H1 (cell line): Measurements from ENCODE around the gene ANAPC2. TPM values are rescaled to one million over a fixed set of nuclear protein-coding genes. Genes with fewer than 3 reads are reported as not detected.
A peak's percentile ranks its signal among the peaks of the same experiment; 100 is the strongest.

Experiments
- CTCF ChIA-PET: fragments of 300-600 bp; sonication (Branson Sonifier 250); formaldehyde crosslinking; loops from one replicate; lab custom pipeline; 2021; ENCODE audit not compliant: partially characterized antibody; lab: Charles Lee
- POLR2A ChIA-PET: fragments of 300-600 bp; sonication (Branson Sonifier 250); formaldehyde crosslinking; loops from one replicate; lab custom pipeline; 2021; ENCODE audit warnings: inconsistent platforms; ENCODE audit not compliant: partially characterized antibody; lab: Charles Lee
- DNase-seq, 2 experiments: peaks; one replicate each; pipeline versions ENCODE4 v3.0.0 to v3.0.0-alpha.2; 2010 to 2022; ENCODE audit warnings: low spot score in 2 of 2, low read depth in 1 of 2, mixed read lengths in 1 of 2
- FAIRE-seq: peaks from 2 replicates; lab custom pipeline; 2011; peaks lifted over from hg19 to GRCh38; lab: Jason Lieb, UNC
- H2AFZ ChIP-seq: 2 replicates; pipeline ENCODE4 v1.8.1; 2012; ENCODE audit warnings: low read length, inconsistent platforms
- H2AK5ac ChIP-seq: 2 replicates; pipeline ENCODE4 v1.6.1; 2013; ENCODE audit warnings: low read depth, low read length
- H2BK120ac ChIP-seq: replicated peaks from 2 replicates; pipeline ENCODE3; 2013; ENCODE audit warnings: low read depth, low read length, inconsistent platforms
- H2BK12ac ChIP-seq: 2 replicates; pipeline ENCODE4 v1.6.1; 2013; ENCODE audit warnings: low read depth, low read length
- H2BK15ac ChIP-seq: 2 replicates; pipeline ENCODE4 v1.6.1; 2013; ENCODE audit warnings: low read length
- H2BK20ac ChIP-seq: 2 replicates; pipeline ENCODE4 v1.6.1; 2013; ENCODE audit warnings: low read length
- H2BK5ac ChIP-seq: 2 replicates; pipeline ENCODE4 v1.6.1; 2013; ENCODE audit warnings: low read depth, low read length
- H3K14ac ChIP-seq: 2 replicates; pipeline ENCODE4 v1.6.1; 2013; ENCODE audit warnings: inconsistent platforms; ENCODE audit not compliant: insufficient read length
- H3K18ac ChIP-seq: 2 replicates; pipeline ENCODE4 v1.6.1; 2013; ENCODE audit warnings: low read length; ENCODE audit errors: extremely low read depth
- H3K23ac ChIP-seq: 2 replicates; pipeline ENCODE4 v1.6.1; 2013; ENCODE audit warnings: inconsistent platforms; ENCODE audit not compliant: insufficient read length
- H3K23me2 ChIP-seq: 2 replicates; pipeline ENCODE4 v1.6.1; 2013; ENCODE audit warnings: low read depth, low read length
- H3K27ac ChIP-seq: 2 replicates; pipeline ENCODE4 v1.6.1; 2011; ENCODE audit warnings: low read depth, low read length, inconsistent platforms
- H3K27me3 ChIP-seq, 4 experiments: replicated peaks in 1 of 4; 1 replicate in 1 of 4; 2 replicates in 3 of 4; pipeline versions ENCODE4 v1.6.1 to v1.8.1; 2011 to 2013; ENCODE audit warnings: low read length in 3 of 4, mild to moderate bottlenecking in 3 of 4, inconsistent platforms in 2 of 4, mixed read lengths in 2 of 4, moderate library complexity in 1 of 4; ENCODE audit not compliant: control insufficient read depth in 3 of 4, insufficient read depth in 3 of 4; ENCODE audit errors: extremely low read depth in 1 of 4
- H3K36me3 ChIP-seq, 4 experiments: 2 replicates each; pipeline versions ENCODE4 v1.6.1 to v1.8.1; 2011 to 2013; ENCODE audit warnings: mild to moderate bottlenecking in 4 of 4, low read length in 3 of 4, moderate library complexity in 2 of 4, control low read depth in 1 of 4, inconsistent platforms in 1 of 4; ENCODE audit not compliant: insufficient read depth in 4 of 4, control insufficient read depth in 2 of 4
- H3K4ac ChIP-seq: replicated peaks from 2 replicates; pipeline ENCODE3; 2013; ENCODE audit warnings: low read length, low read depth, mixed read lengths, inconsistent platforms; ENCODE audit not compliant: insufficient read length
- H3K4me1 ChIP-seq, 4 experiments: replicated peaks in 1 of 4; 1 replicate in 1 of 4; 2 replicates in 3 of 4; pipeline versions ENCODE4 v1.6.1 to v1.8.1; 2011 to 2013; ENCODE audit warnings: low read length in 3 of 4, inconsistent platforms in 2 of 4, mixed read lengths in 1 of 4; ENCODE audit not compliant: insufficient read depth in 4 of 4, control insufficient read depth in 3 of 4
- H3K4me2 ChIP-seq, 2 experiments: 2 replicates each; pipeline versions ENCODE4 v1.6.1 to v1.8.1; 2011 to 2013; ENCODE audit warnings: low read depth in 2 of 2, low read length in 2 of 2, control low read depth in 1 of 2, inconsistent platforms in 1 of 2, mild to moderate bottlenecking in 1 of 2; ENCODE audit not compliant: insufficient read depth in 1 of 2
- H3K4me3 ChIP-seq, 4 experiments: fragments of 200-600, 300-600 bp in 1 of 4; sonication (generic), shearing (Covaris generic), sonication (Bioruptor Twin) in 1 of 4; 2 replicates each; pipeline versions ENCODE4 v1.5.1 to v1.8.1; 2011 to 2016; ENCODE audit warnings: low read length in 4 of 4, low read depth in 3 of 4, control low read depth in 2 of 4, inconsistent platforms in 2 of 4, mild to moderate bottlenecking in 2 of 4, mixed read lengths in 1 of 4, moderate library complexity in 1 of 4; ENCODE audit not compliant: insufficient read depth in 2 of 4; ENCODE audit errors: extremely low read depth in 1 of 4
- H3K56ac ChIP-seq: replicated peaks from 2 replicates; pipeline ENCODE3; 2013; ENCODE audit warnings: low read depth, mild to moderate bottlenecking, mixed read lengths, low read length, inconsistent platforms; ENCODE audit not compliant: insufficient read length
- H3K79me1 ChIP-seq: 2 replicates; pipeline ENCODE4 v1.6.1; 2013; ENCODE audit warnings: low read depth, low read length, control low read depth
- H3K79me2 ChIP-seq, 2 experiments: 2 replicates each; pipeline versions ENCODE4 v1.6.1 to v1.8.1; 2012 to 2013; ENCODE audit warnings: low read length in 2 of 2, mild to moderate bottlenecking in 2 of 2, inconsistent platforms in 1 of 2; ENCODE audit not compliant: insufficient read depth in 2 of 2, control insufficient read depth in 1 of 2
- H3K9ac ChIP-seq, 4 experiments: replicated peaks in 1 of 4; 1 replicate in 1 of 4; 2 replicates in 3 of 4; pipeline versions ENCODE4 v1.6.1 to v1.8.1; 2011 to 2013; ENCODE audit warnings: low read depth in 3 of 4, low read length in 3 of 4, control low read depth in 2 of 4, mild to moderate bottlenecking in 2 of 4, moderate library complexity in 2 of 4, inconsistent platforms in 1 of 4; ENCODE audit errors: extremely low read depth in 1 of 4
- H3K9me3 ChIP-seq, 2 experiments: 2 replicates each; pipeline versions ENCODE4 v1.6.1 to v1.8.1; 2012 to 2013; ENCODE audit warnings: mild to moderate bottlenecking in 2 of 2, moderate library complexity in 2 of 2, control low read depth in 1 of 2, inconsistent platforms in 1 of 2, low read depth in 1 of 2, low read length in 1 of 2, mixed read lengths in 1 of 2; ENCODE audit not compliant: insufficient read depth in 2 of 2
- H4K20me1 ChIP-seq, 2 experiments: replicated peaks in 1 of 2; 2 replicates each; pipeline versions ENCODE3 to v1.8.1; 2011 to 2013; ENCODE audit warnings: inconsistent platforms in 2 of 2, low read length in 2 of 2, mild to moderate bottlenecking in 1 of 2; ENCODE audit not compliant: insufficient read depth in 2 of 2, control insufficient read depth in 1 of 2
- H4K5ac ChIP-seq: 2 replicates; pipeline ENCODE4 v1.6.1; 2013; ENCODE audit warnings: low read length, low read depth, mixed read lengths, inconsistent platforms; ENCODE audit not compliant: insufficient read length
- H4K8ac ChIP-seq: 2 replicates; pipeline ENCODE4 v1.8.0; 2013; ENCODE audit warnings: mild to moderate bottlenecking, moderate library complexity, low read length, inconsistent platforms; ENCODE audit not compliant: insufficient read depth; ENCODE audit errors: extremely low read depth
- H4K91ac ChIP-seq: replicated peaks from 2 replicates; pipeline ENCODE3; 2013; ENCODE audit warnings: low read length, mixed read lengths, inconsistent platforms; ENCODE audit not compliant: insufficient read length
- RXRA ChIP-seq: IDR thresholded peaks from 2 replicates; pipeline ENCODE4 v1.6.1; 2011; ENCODE audit warnings: low read depth, mild to moderate bottlenecking, low read length, moderate library complexity; ENCODE audit not compliant: insufficient read depth
- WGBS, 2 experiments: shearing (Covaris generic) in 1 of 2; methylation state at CpG; one replicate each; pipeline versions ENCODE4 v1.1.6 to v1.1.7; 2013 to 2015; ENCODE audit warnings: low lambda C conversion rate in 2 of 2, mixed read lengths in 2 of 2, inconsistent platforms in 1 of 2, low coverage in 1 of 2, missing lambda C conversion rate in 1 of 2; ENCODE audit not compliant: insufficient replicate concordance in 2 of 2, insufficient coverage in 1 of 2, insufficient read length in 1 of 2; ENCODE audit errors: extremely low coverage in 1 of 2, missing lambda C conversion rate in 1 of 2; 5-methylcytosine and 5-hydroxymethylcytosine counted together
- long read RNA-seq, 2 experiments: library from RNA in 1 of 2; library from capped mRNA in 1 of 2; stranded (forward); transcript quantifications; one replicate each; pipeline ENCODE4 v2.0.0, GENCODE V29; 2021; ENCODE audit warnings: inconsistent platforms in 1 of 2
- polyA minus RNA-seq, 3 experiments: library from RNA; depleted of rRNA, polyadenylated mRNA; stranded (reverse); fragments of >200 nt; gene quantifications; 1 replicate in 2 of 3; 2 replicates in 1 of 3; pipeline ENCODE4 v1.2.3, GENCODE V29; 2011
- polyA plus RNA-seq, 7 experiments: library from polyadenylated mRNA; depleted of rRNA in 3 of 7; stranded (reverse) in 5 of 7; unstranded in 2 of 7; fragments of >200 nt in 5 of 7; fragments of 200-250 nt in 2 of 7; gene quantifications; 1 replicate in 5 of 7; 2 replicates in 1 of 7; 4 replicates in 1 of 7; pipeline versions ENCODE4 v1.2.1 to v1.2.3, GENCODE V29; 2011 to 2013; ENCODE audit warnings: missing spikeins in 2 of 7, mixed read lengths in 2 of 7
- total RNA-seq: library from RNA; stranded (reverse); fragmentation: NEBNext Ultra II Directional; extraction: Animal tissue kit (Norgen Biotek cat#: 25700); gene quantifications from 2 replicates; pipeline ENCODE4 v1.2.1, GENCODE V29; 2021

The ANAPC2 gene, protein sequence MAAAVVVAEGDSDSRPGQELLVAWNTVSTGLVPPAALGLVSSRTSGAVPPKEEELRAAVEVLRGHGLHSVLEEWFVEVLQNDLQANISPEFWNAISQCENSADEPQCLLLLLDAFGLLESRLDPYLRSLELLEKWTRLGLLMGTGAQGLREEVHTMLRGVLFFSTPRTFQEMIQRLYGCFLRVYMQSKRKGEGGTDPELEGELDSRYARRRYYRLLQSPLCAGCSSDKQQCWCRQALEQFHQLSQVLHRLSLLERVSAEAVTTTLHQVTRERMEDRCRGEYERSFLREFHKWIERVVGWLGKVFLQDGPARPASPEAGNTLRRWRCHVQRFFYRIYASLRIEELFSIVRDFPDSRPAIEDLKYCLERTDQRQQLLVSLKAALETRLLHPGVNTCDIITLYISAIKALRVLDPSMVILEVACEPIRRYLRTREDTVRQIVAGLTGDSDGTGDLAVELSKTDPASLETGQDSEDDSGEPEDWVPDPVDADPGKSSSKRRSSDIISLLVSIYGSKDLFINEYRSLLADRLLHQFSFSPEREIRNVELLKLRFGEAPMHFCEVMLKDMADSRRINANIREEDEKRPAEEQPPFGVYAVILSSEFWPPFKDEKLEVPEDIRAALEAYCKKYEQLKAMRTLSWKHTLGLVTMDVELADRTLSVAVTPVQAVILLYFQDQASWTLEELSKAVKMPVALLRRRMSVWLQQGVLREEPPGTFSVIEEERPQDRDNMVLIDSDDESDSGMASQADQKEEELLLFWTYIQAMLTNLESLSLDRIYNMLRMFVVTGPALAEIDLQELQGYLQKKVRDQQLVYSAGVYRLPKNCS
- total RNA-seq: 37.7 and 41.9 TPM in 2 replicates
- 30.2 and 44.3 TPM in 2 replicates for polyA plus RNA-seq (2011; rRNA removed)
- 31.6 TPM for polyA plus RNA-seq (2011; cell fraction: cytosol; rRNA removed)
- 198 TPM for polyA plus RNA-seq (2011; cell fraction: nucleus; rRNA removed)
- polyA plus RNA-seq (2012, experiment 1 of 2): 20.7 to 43.2 TPM (median 38.1 TPM) in 4 replicates
- 25.6 TPM for polyA plus RNA-seq (2012, experiment 2 of 2)
- polyA plus RNA-seq (2013, experiment 1 of 2): 22.6 TPM
- 17.5 TPM for polyA plus RNA-seq (2013, experiment 2 of 2)
- 20.4 and 24.8 TPM in 2 replicates for polyA minus RNA-seq (2011; rRNA and poly(A)+ RNA removed)
- 28.8 TPM for polyA minus RNA-seq (2011; cell fraction: cytosol; rRNA and poly(A)+ RNA removed)
- polyA minus RNA-seq (2011; cell fraction: nucleus; rRNA and poly(A)+ RNA removed): 67.3 TPM
- long read RNA-seq, experiment 1, partial matches to known transcripts: 15 of 28 reads
- long read RNA-seq, experiment 1, other reads (novel, unspliced or antisense): 6 of 28 reads
- long read RNA-seq, experiment 2: 0 reads

DNA sequence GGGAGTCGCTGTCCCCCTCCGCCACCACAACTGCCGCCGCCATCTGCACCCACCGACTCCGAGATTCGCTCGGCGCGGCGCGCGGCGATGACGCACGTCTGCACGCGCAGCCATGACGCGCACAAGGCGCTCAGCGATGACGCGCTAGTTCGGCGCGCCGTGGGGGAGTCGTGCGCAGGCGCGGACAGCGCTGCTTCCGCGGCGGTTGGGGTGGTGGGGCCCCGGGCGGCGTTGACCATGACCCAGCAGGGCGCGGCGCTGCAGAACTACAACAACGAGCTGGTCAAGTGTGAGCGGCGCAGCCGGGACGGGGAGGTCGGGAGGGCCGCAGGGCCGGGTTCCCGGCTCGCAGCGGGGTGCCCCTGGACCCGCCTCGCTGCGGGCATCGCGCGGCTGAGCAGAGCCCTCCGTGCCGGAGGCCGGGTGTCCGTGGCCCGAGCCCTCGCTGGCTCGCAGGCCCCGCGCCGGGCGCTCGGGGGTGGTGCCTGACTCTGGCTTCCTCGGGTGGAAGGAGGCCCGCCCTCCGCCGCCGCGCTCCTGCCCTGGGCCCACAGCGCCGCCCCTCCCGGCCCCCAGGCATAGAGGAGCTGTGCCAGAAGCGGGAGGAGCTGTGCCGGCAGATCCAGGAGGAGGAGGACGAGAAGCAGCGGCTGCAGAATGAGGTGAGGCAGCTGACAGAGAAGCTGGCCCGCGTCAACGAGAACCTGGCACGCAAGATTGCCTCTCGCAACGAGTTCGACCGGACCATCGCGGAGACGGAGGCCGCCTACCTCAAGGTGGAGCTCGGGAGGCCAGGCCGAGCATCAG, at the start of gene ANAPC2, which contains the start of gene SSNA1:
ANAPC2 (minus strand) TSS at position 71 of the 807 bp plus-strand sequence; CDS start at position 43, 28 bp downstream.
SSNA1 (plus strand) TSS at position 187 of the 807 bp plus-strand sequence; CDS start at position 238, 51 bp downstream.
- no peak within 1 kb of the TSS for H2AFZ ChIP-seq
- peaks cover 0 to 30% of the 10 kb centered on the region in 2 experiments; a peak in 2 of 4 replicates for H3K79me2 ChIP-seq
- peak within 1 kb of the TSS; percentile 4 for H3K4ac ChIP-seq
- POLR2A ChIA-PET: interaction anchor here (0.6 to 11.0 kb wide), 22 partner anchors 9 to 121 kb away, joined by 3 to 107 read pairs (median 4); partner anchors contain the start of genes CYSRT1, NDOR1, RNF208 and RNF224
- H2BK15ac ChIP-seq: no peak within 1 kb of the TSS
- no peaks in the 10 kb centered on the region; a peak in 1 of 7 replicates for H3K27me3 ChIP-seq
- CTCF ChIA-PET: interaction anchor here (0.6 to 14.0 kb wide), 23 partner anchors 9 to 388 kb away, joined by 3 to 204 read pairs (median 4); partner anchors contain the start of genes CYSRT1, LRRC26, NDOR1 and NELFB
- WGBS, 2 experiments: 2% methylated on average over 68 of the region's 98 CpGs; no CpG with 5 or more reads in 1 of the 2 experiments
- H4K5ac ChIP-seq: peak within 1 kb of the TSS; percentile 69
- H3K14ac ChIP-seq: no peak within 1 kb of the TSS
- H4K20me1 ChIP-seq: peaks cover 11 to 27% of the 10 kb centered on the region in 2 experiments
- H3K79me1 ChIP-seq: peaks cover 9% of the 10 kb centered on the region; the same call in 1 of the 2 replicates
- H3K23me2 ChIP-seq: peaks cover 8% of the 10 kb centered on the region; the same call in 1 of the 2 replicates
- H3K56ac ChIP-seq: peak within 1 kb of the TSS; percentile 69
- peak within 1 kb of the TSS; percentile 68; the same call in 1 of the 2 replicates for H2BK5ac ChIP-seq
- peak; percentile 80 to 98 for DNase-seq
- H3K4me3 ChIP-seq: peak within 1 kb of the TSS; percentile 71 to 92 (median 82)
- peaks cover 0 to 17% (median 6%) of the 10 kb centered on the region in 4 experiments; a peak in 5 of 7 replicates for H3K4me1 ChIP-seq
- no peak within 1 kb of the TSS for H2BK120ac ChIP-seq
- H2BK12ac ChIP-seq: no peak within 1 kb of the TSS
- no peak for FAIRE-seq
- H3K36me3 ChIP-seq: peaks cover 1 to 7% (median 3%) of the 10 kb centered on the region in 4 experiments; a peak in 5 of 8 replicates
- H3K4me2 ChIP-seq: peak within 1 kb of the TSS; percentile 83 to 99
- no peaks in the 10 kb centered on the region for H3K9me3 ChIP-seq
- H3K18ac ChIP-seq: peak within 1 kb of the TSS; percentile 78; the same call in 1 of the 2 replicates
- H3K23ac ChIP-seq: no peak within 1 kb of the TSS
- H3K9ac ChIP-seq: peak within 1 kb of the TSS; percentile 37 to 84 (median 79)
- no peak within 1 kb of the TSS for H4K91ac ChIP-seq
- H3K27ac ChIP-seq: peak within 1 kb of the TSS; percentile 57; the same call in 1 of the 2 replicates
- no peak within 1 kb of the TSS; the same call in 1 of the 2 replicates for H2AK5ac ChIP-seq
- peak within 1 kb of the TSS; percentile 96 for H4K8ac ChIP-seq
- no peak within 1 kb of the TSS for H2BK20ac ChIP-seq
- TF ChIP-seq RXRA: no peak
